Measurements from ENCODE around the gene LMNA. TPM values are rescaled to one million over a fixed set of nuclear protein-coding genes. Genes with fewer than 3 reads are reported as not detected.

LMNA gene
- total and polyA plus RNA-seq, 4 donors = 60.4 to 160 (median 97.2) TPM

DNA sequence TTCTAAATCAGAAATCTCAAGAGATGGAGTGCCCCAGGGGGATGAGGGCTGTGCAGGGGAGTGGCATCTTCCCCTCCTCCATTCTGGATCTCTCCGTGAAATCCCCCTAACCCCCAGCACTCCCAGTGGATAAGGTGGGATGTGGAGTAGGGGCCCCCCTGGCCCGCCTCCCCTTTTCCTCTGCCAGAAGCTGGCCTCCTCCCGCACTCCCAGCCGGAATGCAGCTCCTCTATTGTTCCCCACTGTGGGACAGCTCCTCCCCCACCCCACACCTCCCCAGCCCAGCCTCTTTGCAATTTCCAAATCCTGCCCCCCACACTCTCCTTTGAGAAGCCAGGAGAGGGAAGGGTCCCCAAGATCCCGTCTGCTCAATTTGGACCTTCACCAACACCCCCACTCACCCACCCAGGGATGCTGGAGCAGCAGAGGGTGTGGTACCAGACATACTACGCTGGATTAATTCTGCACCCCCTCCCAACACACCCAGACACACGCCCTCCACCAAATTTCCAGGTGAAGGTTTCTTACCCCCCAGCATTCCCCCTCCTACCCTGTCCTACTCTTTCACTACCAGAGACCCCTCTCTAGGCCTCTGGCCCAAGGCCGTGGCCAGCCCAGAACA, 34.2 kb upstream of the LMNA start:
- TF ChIP-seq, protein P1, sequence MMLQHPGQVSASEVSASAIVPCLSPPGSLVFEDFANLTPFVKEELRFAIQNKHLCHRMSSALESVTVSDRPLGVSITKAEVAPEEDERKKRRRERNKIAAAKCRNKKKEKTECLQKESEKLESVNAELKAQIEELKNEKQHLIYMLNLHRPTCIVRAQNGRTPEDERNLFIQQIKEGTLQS (IDR thresholded peaks at IDR 0.05) = no peak
- TF ChIP-seq, protein P2, sequence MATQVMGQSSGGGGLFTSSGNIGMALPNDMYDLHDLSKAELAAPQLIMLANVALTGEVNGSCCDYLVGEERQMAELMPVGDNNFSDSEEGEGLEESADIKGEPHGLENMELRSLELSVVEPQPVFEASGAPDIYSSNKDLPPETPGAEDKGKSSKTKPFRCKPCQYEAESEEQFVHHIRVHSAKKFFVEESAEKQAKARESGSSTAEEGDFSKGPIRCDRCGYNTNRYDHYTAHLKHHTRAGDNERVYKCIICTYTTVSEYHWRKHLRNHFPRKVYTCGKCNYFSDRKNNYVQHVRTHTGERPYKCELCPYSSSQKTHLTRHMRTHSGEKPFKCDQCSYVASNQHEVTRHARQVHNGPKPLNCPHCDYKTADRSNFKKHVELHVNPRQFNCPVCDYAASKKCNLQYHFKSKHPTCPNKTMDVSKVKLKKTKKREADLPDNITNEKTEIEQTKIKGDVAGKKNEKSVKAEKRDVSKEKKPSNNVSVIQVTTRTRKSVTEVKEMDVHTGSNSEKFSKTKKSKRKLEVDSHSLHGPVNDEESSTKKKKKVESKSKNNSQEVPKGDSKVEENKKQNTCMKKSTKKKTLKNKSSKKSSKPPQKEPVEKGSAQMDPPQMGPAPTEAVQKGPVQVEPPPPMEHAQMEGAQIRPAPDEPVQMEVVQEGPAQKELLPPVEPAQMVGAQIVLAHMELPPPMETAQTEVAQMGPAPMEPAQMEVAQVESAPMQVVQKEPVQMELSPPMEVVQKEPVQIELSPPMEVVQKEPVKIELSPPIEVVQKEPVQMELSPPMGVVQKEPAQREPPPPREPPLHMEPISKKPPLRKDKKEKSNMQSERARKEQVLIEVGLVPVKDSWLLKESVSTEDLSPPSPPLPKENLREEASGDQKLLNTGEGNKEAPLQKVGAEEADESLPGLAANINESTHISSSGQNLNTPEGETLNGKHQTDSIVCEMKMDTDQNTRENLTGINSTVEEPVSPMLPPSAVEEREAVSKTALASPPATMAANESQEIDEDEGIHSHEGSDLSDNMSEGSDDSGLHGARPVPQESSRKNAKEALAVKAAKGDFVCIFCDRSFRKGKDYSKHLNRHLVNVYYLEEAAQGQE (IDR thresholded peaks at IDR 0.05) = no peak
- TF ChIP-seq RXRA (IDR thresholded peaks at IDR 0.05) = no peak
- TF ChIP-seq SP1 (IDR thresholded peaks at IDR 0.05) = no peak
- TF ChIP-seq RAD21 (IDR thresholded peaks at IDR 0.05) = no peak
- TF ChIP-seq TAF1 (conservative IDR thresholded peaks at IDR 0.05) = no peak
- no peak for TF ChIP-seq YY1 (IDR thresholded peaks at IDR 0.05)
- no peak for TF ChIP-seq GABPA (IDR thresholded peaks at IDR 0.05 in 1 of 2, conservative IDR thresholded peaks at IDR 0.05 in 1 of 2)
- no peak for TF ChIP-seq HNF4G (IDR thresholded peaks at IDR 0.05)
- TF ChIP-seq, protein P3, sequence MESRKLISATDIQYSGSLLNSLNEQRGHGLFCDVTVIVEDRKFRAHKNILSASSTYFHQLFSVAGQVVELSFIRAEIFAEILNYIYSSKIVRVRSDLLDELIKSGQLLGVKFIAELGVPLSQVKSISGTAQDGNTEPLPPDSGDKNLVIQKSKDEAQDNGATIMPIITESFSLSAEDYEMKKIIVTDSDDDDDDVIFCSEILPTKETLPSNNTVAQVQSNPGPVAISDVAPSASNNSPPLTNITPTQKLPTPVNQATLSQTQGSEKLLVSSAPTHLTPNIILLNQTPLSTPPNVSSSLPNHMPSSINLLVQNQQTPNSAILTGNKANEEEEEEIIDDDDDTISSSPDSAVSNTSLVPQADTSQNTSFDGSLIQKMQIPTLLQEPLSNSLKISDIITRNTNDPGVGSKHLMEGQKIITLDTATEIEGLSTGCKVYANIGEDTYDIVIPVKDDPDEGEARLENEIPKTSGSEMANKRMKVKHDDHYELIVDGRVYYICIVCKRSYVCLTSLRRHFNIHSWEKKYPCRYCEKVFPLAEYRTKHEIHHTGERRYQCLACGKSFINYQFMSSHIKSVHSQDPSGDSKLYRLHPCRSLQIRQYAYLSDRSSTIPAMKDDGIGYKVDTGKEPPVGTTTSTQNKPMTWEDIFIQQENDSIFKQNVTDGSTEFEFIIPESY (IDR thresholded peaks at IDR 0.05) = no peak
- TF ChIP-seq EGR1 (IDR thresholded peaks at IDR 0.05; ENCODE audit: low read depth in 2 of 2) = no peak
- TF ChIP-seq, protein P4, sequence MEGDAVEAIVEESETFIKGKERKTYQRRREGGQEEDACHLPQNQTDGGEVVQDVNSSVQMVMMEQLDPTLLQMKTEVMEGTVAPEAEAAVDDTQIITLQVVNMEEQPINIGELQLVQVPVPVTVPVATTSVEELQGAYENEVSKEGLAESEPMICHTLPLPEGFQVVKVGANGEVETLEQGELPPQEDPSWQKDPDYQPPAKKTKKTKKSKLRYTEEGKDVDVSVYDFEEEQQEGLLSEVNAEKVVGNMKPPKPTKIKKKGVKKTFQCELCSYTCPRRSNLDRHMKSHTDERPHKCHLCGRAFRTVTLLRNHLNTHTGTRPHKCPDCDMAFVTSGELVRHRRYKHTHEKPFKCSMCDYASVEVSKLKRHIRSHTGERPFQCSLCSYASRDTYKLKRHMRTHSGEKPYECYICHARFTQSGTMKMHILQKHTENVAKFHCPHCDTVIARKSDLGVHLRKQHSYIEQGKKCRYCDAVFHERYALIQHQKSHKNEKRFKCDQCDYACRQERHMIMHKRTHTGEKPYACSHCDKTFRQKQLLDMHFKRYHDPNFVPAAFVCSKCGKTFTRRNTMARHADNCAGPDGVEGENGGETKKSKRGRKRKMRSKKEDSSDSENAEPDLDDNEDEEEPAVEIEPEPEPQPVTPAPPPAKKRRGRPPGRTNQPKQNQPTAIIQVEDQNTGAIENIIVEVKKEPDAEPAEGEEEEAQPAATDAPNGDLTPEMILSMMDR (IDR thresholded peaks at IDR 0.05; ENCODE audit: low read depth, low read length, missing input control) = no peak
- TF ChIP-seq FOXA2 (IDR thresholded peaks at IDR 0.05) = no peak
- TF ChIP-seq, protein P5, sequence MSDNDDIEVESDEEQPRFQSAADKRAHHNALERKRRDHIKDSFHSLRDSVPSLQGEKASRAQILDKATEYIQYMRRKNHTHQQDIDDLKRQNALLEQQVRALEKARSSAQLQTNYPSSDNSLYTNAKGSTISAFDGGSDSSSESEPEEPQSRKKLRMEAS (IDR thresholded peaks at IDR 0.05) = no peak
- TF ChIP-seq FOXA1 (IDR thresholded peaks at IDR 0.05) = no peak
- no peak for TF ChIP-seq NR2F2 (IDR thresholded peaks at IDR 0.05)
- no peak overlapping the region for H3K4me3 ChIP-seq (ENCODE audit: low read depth in 1 of 3, low read length in 3 of 3)
- no peaks in the 10 kb centered on the region for H3K27me3 ChIP-seq (ENCODE audit: control insufficient read depth in 4 of 4, insufficient read depth in 4 of 4, low read length in 3 of 4)
- H3K9ac ChIP-seq (ENCODE audit: low read depth in 1 of 2, low read length in 2 of 2) = no peak overlapping the region
- DNase-seq (ENCODE audit: low spot score) = no peak
- WGBS = 78% methylated on average over 8 of the region's 8 CpGs
- H3K9me3 ChIP-seq (ENCODE audit: control insufficient read depth in 4 of 4, low read length in 3 of 4) = no peaks in the 10 kb centered on the region
- H3K4me1 ChIP-seq (ENCODE audit: control insufficient read depth in 4 of 4, insufficient read depth in 4 of 4, low read length in 3 of 4) = peaks cover 2 to 34% (median 14%) of the 10 kb centered on the region in 4 donors
- no peak overlapping the region for H3K27ac ChIP-seq (ENCODE audit: low read depth in 1 of 2, low read length in 2 of 2)
- H3K36me3 ChIP-seq (ENCODE audit: control insufficient read depth in 4 of 4, insufficient read depth in 3 of 4, low read depth in 1 of 4, low read length in 3 of 4) = no peaks in the 10 kb centered on the region

DNA sequence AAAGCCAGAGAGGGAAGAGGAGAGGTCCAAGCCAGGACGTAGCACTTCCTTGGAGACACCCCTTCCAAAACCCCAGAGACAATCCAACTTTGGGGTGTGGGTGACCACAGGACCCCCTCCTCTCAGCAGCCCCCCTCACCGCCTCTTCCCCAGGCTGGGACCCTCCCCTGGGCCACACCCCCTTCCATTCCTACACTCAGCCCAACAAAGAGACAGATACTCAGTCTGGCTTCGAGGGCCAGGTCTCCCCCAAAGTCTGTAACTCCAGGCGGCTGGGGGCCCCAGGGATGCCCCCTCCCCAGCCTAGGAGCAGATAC, 33.7 kb upstream of the LMNA start:
- Histone ChIP-seq H3K27me3 (ENCODE audit: control insufficient read depth in 4 of 4, insufficient read depth in 4 of 4, low read length in 3 of 4) (no peaks in the 10 kb centered on the region), H3K4me3 (ENCODE audit: low read depth in 1 of 3, low read length in 3 of 3) (no peak overlapping the region), H3K27ac (ENCODE audit: low read depth in 1 of 2, low read length in 2 of 2) (no peak overlapping the region), H3K4me1 (ENCODE audit: control insufficient read depth in 4 of 4, insufficient read depth in 4 of 4, low read length in 3 of 4) (peaks cover 2 to 29% (median 11%) of the 10 kb centered on the region in 4 donors), H3K9ac (ENCODE audit: low read depth in 1 of 2, low read length in 2 of 2) (no peak overlapping the region), H3K9me3 (ENCODE audit: control insufficient read depth in 4 of 4, low read length in 3 of 4) (no peaks in the 10 kb centered on the region), H3K36me3 (ENCODE audit: control insufficient read depth in 4 of 4, insufficient read depth in 3 of 4, low read depth in 1 of 4, low read length in 3 of 4) (no peaks in the 10 kb centered on the region)
- no peak for DNase-seq (ENCODE audit: low spot score)
- WGBS = 86% methylated on average over 4 of the region's 4 CpGs
- TF ChIP-seq, protein P2 (IDR thresholded peaks at IDR 0.05) = no peak
- TF ChIP-seq, protein P1 (IDR thresholded peaks at IDR 0.05) = no peak
- TF ChIP-seq RXRA (IDR thresholded peaks at IDR 0.05) (no peak), EGR1 (IDR thresholded peaks at IDR 0.05; ENCODE audit: low read depth in 2 of 2) (no peak), SP1 (IDR thresholded peaks at IDR 0.05) (no peak), JUND (IDR thresholded peaks at IDR 0.05) (no peak), GABPA (IDR thresholded peaks at IDR 0.05 in 1 of 2, conservative IDR thresholded peaks at IDR 0.05 in 1 of 2) (no peak), HNF4G (IDR thresholded peaks at IDR 0.05) (no peak), NR2F2 (IDR thresholded peaks at IDR 0.05) (no peak), FOXA1 (IDR thresholded peaks at IDR 0.05) (no peak), YY1 (IDR thresholded peaks at IDR 0.05) (no peak)
- TF ChIP-seq, protein P3 (IDR thresholded peaks at IDR 0.05) = no peak

Measured in liver (tissue), 9 donors.